GM18868 (cell line): ENCODE data around the gene SLC38A10.

Experiments
- ATAC-seq: cut with Tn5 transposase; IDR thresholded peaks from one replicate; pipeline ENCODE4 v1.9.1; 2021; ENCODE audit warnings: mild to moderate bottlenecking, moderate library complexity; ENCODE audit not compliant: unreplicated experiment

SLC38A10 gene

DNA sequence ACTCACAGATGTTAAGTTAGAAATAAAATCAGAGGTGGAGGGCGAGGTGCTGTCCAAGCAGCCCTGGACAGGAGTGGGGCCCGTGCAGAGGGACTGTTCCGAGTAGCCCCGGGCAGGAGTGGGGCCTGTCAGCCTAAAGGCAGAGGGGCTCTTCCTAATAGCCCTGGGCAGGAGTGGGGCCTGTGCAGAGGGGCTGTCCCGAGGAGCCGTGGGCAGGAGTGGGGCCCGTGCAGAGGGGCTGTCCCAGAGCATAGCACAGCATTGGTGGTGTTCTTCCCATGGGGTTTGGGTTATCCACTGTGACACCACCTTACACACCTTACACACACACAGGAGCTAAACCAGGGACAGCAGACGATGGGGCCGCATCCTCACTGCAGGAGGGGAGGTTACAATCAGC, 82.7 kb downstream of the SLC38A10 start:
- ATAC-seq: no peak

DNA sequence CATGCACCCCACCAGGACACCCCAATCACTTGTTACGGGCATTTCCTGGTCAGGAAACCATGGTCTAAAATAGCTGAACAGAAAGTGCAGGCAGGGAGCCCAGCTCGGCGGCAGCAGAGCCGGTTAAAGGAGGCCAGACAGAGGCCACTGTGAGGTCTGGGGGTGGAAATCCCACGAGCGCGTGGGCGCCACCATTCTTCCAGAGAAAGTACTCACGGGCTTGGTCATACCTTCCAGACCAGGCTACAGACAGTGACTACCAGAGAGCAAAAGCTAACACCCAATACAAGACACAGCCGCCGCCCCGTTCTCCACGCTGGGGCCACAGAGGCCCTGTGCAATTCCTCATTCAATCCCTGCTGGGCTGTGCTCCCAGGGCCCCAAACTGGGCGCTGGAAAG, 84.2 kb downstream of the SLC38A10 start:
- ATAC-seq: no peak

DNA sequence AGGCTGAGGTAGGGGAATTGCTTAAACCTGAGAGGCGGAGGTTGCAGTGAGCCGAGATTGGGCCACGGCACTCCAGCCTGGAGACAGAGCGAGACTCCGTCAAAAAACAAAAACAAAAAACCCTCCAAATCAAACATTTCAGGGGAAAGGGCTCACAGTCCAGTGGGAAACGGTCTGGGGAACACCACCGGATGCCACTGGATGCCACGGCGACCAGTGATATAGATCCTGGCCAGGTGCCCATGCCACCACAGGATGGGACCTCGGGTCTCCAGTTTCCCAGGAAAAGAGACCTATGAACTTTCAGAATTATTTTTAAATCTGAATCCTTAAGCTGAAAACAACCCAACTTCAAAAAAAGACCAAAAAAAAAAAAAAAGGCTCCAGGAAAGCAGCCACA, 84.6 kb downstream of the SLC38A10 start:
- ATAC-seq: no peak

DNA sequence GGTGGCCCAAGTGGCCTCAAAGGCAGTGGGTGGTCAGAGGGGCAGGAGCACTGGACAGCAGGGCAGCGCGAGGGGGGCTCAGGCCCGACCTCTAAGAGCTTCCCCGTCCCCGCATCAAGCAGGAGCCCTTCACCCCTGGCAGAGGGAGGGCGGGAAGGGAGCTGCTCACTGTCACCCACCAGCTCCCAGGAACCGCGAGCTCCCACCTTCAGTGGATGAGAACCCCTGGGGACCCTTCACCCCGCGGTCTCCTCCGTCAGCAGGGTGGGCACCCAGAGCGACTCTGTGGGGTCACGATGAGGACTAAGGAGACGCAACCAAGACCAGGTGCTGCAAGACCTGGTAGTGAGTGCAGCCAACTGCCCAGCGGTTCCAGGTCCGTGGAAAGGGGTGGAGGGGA, 86.0 kb downstream of the SLC38A10 start:
- ATAC-seq: no peak

DNA sequence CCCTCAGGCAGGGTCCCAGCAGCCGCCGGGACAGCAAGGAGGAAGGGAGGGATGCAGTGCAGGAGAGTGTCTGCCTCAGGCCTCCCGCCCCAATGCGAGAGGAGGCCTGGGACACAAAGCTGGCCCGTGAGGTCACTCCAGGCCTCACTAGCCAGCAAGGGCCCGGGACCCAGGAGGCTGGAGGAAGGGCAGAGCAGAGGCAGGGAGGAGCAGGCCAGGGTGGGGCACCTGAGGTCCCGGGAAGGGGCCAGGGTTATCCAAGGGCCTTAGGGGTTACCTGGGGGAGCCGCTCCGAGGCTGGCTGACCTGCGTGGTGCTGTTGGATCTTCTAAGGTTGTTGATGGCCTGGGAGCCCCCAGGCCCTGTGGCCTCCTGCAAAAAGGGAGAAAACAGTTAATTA, 86.5 kb downstream of the SLC38A10 start:
- no peak for ATAC-seq

DNA sequence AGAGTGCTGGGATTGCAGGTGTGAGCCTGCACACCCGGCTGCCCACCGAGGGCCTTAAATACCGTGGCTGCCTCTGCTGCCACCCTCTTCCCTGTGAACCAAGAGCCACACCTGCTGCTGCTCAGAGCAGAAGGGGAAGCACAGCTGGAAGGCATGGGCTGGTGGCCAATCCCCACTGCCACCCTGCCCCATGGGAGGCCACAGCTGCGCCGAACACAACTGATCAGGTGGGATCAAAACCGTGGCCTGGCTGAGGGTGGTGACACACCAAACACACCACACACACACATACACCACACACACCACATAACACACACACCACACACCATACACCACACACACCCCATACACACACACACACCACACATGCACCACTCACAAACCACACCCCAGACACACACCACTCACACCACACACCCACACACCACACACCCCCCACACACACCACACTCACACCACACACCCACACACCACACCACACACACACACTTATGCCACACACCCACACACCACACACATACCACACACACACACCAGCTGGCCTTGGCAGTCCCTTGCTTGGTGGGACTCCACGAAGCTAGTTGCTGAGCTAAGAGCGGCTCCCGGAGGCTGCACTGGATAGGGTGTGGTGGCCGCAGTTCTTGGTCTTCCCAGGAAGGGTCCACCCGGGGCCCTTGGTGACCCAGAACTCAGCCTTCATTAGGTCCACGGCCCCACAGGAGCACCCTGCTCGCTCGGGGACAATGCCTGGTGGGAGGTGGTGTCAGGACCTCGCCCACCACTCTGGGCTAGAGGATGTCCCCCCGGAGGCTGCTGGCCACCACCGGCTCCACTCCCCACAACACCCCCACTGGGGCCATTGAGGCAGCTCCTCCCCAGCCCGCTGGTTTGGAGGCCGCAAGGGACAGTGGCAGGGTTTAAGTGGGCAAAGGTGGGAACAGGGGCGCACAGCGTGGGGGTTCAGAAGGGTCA, 87.2 kb downstream of the SLC38A10 start:
- no peak for ATAC-seq

DNA sequence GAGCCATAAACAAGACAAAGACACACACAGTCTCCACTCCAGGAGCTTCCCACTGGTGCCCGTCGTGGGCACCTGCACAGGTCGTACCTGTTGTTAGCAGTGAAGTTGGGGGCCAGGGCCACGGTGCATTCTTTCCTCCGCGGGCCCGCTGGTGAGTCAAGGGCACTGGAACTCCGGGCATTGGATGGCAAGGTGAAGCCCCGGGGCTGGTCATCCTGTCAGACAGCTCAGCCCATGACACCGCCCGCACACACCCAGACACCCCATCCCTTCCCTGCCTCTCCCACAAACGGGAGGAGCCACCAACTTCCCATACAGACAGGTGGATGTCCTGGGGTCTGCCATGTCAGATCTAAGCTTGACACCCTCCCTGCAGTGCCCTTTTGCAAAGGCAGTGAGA, 88.5 kb downstream of the SLC38A10 start:
- ATAC-seq: no peak

DNA sequence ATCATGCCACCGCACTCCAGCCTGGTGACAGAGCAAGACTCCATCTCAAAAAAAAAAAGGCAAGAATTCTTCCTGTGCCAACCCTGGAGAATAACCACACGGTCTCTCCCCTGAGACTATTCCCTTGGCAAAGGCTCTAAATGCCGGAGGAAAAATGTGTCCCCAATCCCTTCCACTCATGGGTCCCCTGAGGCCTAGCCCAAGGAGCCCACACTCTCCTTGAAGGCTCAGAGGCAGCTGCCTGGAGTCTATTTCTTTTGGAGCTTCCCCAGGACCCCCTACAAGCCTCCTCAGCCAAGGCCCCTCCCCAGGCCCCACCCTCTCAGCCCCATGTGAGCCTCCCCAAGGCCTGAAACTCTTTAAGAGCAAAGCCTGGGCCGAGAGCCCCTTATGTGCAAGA, 88.9 kb downstream of the SLC38A10 start:
- ATAC-seq: no peak

DNA sequence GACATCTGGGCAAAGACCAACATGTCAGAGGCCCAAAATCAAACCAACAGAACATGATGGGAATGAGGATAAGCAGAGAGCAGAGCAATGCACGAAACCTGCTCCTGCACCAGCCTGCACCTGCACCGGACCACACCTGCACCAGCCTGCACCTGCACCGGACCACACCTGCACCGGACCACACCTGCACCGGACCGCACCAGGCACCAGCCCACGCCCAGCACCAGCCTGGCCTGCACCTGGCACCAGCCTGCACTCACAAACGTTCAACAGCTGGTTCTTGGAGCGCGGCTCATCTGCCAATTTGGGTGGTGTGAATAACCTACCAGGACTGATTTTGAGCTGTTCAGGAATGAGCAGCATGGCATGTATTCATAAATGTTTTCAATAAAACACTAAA, 90.5 kb downstream of the SLC38A10 start:
- ATAC-seq: no peak

DNA sequence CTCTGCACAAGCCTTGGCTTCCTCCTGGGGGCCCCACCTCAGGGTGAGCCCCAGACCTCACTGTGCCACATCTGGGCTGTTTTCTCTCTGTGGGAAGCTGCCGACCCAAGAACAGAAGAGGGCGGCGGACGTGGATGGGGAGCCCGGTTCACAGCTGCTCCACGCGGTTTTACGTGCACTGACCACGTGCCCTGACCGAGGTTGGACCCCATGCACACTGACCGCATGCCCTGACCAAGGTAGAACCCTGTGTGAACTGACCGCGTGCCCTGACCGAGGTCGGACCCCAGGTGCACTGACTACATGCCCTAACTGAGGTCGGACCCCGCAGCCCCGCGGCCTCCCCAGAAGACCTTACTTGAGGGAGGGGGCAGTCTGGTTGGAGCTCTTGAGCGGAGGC, 92.0 kb downstream of the SLC38A10 start:
- no peak for ATAC-seq

DNA sequence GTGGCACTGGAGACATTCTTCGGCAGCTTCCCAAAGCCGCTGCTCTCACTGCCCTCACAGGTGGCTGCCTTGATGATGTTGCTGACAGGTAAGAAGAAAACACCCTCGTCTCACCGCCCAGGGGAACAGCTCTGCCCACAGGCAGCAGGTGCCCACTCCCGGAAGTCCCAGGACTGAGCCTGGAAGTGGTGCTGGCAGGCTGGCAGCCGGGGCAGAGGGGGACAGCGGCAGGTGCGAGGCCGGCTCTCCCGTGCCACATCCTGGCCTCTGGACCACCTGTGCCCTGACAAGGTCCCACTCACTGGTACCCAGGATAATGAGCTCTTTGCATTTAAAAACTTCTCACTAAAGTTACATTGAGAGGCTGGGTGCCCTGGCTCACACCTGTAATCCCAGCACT, 92.8 kb downstream of the SLC38A10 start:
- ATAC-seq: no peak

DNA sequence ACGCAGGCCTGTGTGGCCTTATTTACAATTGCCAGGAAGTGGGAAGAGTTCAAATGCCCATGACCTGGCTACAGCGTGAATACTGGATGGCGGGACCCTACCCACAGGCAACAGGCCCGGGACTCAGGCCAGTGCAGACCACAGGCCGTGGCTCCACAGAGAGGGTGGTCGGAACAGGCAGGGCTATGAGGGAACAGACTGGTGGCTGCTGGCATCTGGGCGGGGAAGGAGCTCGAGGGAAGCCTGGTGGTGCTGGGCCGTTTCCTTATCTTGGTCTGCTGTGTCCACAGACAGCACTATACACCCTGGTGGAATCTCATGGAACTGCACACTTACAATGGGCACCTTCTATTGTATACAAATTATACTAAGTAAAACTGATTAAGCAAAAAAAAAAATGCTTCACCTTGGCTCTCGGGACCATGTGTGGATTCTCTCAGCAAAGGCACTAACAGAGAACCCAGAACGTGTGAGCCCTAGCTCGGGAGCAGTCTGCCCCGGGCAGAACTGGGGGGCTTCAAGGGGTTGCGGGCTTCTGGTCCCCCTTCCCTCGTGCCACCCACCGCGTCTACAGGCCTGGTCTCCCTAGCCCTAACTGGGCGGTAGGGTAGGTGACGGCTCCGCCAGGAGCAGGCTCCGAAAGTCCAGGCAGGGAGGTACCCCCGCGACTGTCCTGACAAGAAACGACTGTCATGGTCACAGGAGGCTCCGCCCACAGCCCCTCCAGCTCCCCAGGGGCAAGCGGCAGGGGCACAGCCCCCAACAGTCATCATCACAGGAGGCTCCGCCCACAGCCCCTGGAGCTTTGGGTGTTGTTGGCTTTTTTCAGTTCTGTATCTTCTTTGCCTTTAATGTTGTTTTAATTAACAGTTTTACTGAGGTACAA, 94.2 kb downstream of the SLC38A10 start:
- no peak for ATAC-seq

DNA sequence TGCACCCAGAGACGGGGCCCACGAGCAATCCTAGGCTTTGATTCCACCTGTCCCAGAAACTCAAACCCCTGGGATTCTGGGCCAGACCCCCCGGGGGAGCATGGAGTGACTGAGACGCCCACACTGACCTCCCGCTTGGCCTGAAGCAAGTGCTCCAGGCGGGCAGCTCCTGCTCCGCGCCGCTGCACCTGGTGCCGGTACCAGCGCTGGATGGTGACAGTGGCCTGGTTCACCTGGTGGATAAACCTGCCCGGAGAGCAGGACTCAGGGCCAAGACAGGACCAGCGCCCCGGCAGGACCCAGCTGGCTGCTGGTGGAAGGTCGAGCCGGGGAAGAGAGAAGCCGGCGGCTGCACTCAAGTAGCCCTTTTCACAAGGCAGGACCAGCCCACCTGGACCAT, 94.9 kb downstream of the SLC38A10 start:
- ATAC-seq: no peak

DNA sequence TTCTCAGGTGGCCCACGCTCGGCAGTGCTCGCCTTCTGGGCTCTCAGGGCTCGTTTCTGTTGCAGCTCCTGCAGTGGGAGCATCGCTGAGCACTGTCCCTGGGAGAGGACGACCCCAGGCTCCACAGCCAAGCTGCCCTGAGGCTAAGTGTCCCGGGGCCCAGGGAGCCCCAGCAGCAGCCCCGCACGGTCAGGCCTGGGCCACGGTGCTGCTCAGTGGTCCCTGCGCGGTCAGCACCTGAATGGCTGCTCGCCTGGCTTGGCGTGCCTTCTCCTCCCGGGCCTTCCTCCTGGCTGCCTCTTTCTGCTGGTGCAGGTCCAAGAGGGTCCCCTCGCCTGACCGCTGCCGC, 95.7 kb downstream of the SLC38A10 start:
- no peak for ATAC-seq

DNA sequence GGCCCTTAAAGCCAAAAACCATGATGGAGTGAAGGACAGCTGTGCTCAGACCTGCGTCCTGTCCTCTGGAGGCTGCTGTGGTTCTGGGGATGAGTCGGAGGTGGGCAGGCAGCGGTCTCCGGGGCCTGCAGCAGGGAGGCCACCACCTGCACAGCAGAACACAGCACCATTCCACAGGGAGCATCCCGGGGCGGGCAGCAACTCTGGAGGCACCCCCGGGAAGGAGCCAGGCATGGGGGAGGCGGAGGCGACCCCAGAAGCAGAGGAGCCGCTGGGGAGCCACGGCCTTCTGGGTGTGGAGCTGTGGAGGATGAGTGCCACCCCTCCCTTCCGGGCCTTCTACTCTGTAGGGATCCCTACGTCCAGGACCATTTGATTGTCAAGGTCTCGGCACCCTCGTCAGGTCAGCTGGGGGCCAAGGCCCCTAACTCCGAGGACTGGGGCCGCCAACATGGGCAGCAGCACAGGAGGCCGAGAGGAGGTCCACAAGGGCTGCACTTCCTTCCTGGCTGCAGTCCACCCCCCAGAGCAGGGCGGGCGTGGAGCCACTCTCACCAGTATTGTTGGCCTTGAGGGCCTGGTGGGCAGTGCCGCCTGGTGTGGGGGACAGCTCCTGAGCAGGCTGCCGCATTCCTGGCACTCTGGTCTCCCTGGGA, 96.2 kb downstream of the SLC38A10 start:
- ATAC-seq: no peak

DNA sequence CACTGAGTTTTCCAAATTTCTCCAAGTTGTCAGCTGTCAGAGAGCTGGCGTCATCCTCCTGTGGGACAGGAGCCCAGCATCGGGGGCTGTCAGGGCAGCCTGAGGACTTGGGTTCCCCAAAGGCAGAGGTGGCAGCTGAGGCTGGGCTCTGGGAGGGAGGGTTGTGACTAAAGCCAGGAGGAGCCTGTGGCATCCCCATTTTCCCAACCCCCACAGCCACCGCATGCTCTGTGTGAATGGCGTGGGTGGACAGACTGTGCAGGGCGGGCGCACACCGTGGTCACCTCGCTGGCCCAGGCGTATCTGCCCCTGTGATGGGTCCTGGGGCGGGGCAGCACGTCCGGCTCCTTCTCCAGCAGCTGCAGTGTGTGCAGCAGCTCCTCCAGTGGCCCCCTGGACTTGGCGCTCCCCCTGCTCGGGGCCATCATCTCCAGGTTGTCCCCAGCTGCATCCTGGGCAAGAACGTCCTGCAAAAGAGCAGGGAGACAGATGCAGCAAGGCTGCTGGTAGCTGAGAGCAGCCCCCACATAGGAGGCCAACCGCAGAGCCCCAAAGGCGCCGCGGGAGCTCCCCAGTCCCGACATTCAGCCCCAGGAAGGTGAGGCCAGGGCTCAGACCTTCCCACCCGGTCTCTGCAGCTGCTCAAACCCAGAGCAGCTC, 97.1 kb downstream of the SLC38A10 start:
- no peak for ATAC-seq

DNA sequence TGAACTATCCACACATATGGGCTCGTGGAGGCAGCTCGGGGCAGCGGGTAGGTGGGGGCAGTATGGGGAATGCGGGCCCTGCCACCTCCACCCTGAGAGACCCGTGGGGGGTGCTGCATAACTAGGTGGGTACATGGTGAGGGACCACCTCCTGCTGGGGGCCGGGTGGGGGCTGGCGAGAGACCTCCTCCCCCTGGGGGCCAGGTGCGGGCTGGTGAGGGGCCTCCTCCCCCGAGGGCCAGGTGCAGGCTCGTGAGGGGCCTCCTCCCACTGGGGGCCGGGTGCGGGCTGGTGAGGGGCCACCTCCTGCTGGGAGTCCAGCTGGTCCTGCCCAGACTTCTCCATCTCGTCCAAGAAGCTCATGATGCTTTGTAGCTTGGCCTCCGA, 97.7 kb downstream of the SLC38A10 start:
- ATAC-seq: no peak

DNA sequence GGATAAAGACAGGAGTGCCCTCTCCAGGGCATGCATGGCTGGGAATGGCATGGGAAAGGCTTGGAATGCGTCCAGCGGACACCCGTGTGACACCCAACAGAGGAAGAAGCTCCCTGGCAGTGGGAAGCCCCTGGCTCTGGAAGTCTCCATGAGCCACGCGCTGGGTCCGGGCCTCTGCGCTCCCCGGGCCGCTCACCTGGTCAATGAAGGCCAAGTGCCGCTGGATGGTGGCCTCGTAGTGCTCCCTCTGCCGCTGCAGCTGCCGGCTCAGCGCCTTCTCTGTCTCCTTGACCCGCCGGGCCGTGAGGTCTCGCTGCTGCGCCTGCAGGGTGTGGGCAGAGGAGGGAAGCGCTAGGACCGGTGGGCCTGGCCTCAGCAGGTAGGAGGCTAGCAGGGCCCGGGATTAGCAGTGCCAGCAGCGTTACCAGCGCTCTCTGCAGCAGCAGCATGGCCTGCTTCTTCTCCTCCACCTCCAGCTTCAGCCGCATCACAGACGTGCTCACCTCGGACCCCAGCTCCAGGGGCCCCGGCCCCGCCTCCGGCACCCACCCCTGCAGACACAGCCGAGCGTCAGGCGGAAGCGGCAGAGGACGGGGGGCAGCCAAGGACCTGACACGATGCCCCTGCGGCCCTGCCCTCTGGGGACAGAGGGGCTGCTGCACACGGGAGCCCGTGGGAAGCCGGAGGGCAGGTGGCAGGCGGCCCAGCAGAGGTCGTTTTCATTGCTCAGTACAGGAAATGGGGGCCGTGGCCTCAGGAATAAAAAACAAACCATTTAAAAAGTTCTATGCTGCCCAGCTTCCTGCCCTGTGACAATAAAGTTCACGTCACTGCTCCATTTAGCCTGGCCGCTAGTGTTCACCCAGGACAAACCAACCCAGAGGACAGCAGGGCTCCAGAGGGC, 98.3 kb downstream of the SLC38A10 start:
- ATAC-seq: no peak

DNA sequence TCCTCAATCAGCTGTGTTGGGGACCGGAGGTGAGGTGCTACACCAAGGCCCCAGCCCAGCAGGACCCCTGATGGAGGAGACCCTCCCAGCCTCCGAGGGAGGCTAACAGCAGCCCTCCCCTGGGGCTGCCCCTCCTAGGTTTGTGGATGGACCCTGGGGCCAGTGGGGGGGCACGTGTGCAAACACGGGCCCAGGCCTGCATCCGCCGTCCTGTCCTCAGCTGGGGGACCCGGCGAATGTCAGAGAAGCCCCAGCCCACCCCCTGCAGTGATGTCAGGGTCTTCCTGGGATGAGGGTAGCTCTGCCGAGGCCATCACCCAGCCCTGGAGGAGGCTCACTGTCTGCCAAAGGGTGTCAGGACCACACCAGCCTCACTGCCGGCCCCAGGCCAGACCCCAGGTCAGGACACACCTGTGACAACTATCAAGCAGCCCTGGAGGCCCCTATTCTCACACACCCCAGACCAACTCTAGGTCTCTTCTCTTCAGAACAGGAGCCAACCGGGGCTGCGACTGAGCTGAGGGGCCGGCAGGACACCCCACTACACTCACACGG, 99.1 kb downstream of the SLC38A10 start:
- ATAC-seq: no peak
